ENCODE measurements around the gene SERPINI1.

The SERPINI1 gene

DNA sequence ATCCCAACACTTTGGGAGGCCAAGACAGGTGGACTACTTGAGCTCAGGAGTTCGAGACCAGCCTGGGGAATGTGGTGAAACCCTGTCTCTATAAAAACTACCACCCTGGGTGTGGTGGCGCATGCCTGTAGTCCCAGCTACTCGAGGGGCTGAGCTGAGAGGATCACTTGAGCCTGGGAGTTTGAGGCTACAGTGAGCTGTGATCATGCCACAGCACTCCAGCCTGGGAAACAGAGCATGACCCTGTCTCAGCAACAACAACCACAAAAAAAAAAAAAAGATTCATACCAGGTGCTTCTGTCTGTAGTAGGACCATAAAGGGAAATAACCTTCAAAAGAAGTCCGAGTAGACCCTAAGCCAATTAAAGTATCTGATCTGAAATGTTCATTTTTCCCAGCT, 94.5 kb downstream of the SERPINI1 start:
- no peak overlapping the region for H3K4me3 ChIP-seq (ENCODE audit: low read depth, low read length)
- TF ChIP-seq, protein P1, sequence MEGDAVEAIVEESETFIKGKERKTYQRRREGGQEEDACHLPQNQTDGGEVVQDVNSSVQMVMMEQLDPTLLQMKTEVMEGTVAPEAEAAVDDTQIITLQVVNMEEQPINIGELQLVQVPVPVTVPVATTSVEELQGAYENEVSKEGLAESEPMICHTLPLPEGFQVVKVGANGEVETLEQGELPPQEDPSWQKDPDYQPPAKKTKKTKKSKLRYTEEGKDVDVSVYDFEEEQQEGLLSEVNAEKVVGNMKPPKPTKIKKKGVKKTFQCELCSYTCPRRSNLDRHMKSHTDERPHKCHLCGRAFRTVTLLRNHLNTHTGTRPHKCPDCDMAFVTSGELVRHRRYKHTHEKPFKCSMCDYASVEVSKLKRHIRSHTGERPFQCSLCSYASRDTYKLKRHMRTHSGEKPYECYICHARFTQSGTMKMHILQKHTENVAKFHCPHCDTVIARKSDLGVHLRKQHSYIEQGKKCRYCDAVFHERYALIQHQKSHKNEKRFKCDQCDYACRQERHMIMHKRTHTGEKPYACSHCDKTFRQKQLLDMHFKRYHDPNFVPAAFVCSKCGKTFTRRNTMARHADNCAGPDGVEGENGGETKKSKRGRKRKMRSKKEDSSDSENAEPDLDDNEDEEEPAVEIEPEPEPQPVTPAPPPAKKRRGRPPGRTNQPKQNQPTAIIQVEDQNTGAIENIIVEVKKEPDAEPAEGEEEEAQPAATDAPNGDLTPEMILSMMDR (IDR thresholded peaks at IDR 0.05; ENCODE audit: low read depth, low read length) = no peak

DNA sequence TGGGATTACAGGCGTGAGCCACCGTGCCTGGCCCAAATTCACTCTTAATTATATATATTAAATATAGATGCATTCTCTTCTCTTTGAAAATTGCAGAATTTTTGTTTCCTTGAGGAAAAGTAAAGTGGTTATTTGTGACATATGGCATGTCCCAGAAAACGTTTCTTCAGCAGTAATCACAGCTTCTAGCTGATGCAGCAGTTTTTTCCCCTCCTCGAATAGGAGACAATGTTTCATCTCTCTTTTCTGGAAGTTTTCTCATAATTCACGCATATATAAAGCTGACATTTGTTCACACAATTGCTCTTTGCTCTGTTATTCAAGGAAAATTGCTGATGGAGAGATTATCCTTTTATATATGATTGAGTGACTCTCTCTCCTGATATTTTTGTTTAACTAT, 99.8 kb downstream of the SERPINI1 start:
- H3K4me3 ChIP-seq (ENCODE audit: low read depth, low read length) = no peak overlapping the region
- TF ChIP-seq, protein P1 (IDR thresholded peaks at IDR 0.05; ENCODE audit: low read depth, low read length) = no peak

DNA sequence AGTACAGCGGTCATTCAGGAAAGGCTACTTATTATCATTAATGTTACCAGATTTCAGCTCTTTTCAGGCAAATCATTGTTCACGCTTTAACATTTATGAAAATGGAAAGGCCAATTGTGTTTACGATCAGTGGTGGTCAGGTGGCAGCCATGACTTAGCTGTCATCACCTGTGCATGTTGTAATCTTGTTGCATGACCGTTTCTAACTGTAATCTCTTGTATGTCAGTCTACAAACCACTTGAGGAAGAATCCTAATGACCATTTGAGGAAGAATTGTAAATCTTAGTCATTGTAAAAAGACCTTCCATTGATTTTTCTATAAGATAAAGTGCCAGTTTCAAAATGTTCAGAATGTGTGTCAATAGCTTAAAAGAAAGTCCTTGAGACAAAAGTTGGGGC, 100.4 kb downstream of the SERPINI1 start:
- TF ChIP-seq, protein P1 (IDR thresholded peaks at IDR 0.05; ENCODE audit: low read depth, low read length) = no peak

DNA sequence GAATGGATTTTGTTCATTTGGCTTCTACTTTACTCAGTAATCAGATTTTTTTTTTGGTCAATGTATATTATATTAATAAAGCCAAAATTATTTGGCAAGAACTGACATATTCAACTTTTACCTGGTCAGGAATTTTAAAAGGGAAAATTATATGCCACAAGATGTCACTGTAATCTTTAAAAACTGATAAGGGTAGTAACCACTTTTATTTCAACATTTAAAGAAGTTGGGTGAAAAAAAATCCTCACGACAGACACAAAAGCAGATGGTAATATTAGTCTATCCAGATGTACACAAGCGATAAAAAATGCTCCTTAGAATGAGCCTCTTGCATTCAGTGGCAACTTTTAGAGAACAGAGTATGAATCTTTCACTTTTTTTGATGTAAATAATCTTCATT, 101.9 kb downstream of the SERPINI1 start:
- TF ChIP-seq, protein P1 (IDR thresholded peaks at IDR 0.05; ENCODE audit: low read depth, low read length) = no peak
- H3K4me3 ChIP-seq (ENCODE audit: low read depth, low read length) = no peak overlapping the region

More for the DNA sequence above, 100.4 kb downstream of the SERPINI1 start:
- H3K4me3 ChIP-seq (ENCODE audit: low read depth, low read length) = no peak overlapping the region

DNA sequence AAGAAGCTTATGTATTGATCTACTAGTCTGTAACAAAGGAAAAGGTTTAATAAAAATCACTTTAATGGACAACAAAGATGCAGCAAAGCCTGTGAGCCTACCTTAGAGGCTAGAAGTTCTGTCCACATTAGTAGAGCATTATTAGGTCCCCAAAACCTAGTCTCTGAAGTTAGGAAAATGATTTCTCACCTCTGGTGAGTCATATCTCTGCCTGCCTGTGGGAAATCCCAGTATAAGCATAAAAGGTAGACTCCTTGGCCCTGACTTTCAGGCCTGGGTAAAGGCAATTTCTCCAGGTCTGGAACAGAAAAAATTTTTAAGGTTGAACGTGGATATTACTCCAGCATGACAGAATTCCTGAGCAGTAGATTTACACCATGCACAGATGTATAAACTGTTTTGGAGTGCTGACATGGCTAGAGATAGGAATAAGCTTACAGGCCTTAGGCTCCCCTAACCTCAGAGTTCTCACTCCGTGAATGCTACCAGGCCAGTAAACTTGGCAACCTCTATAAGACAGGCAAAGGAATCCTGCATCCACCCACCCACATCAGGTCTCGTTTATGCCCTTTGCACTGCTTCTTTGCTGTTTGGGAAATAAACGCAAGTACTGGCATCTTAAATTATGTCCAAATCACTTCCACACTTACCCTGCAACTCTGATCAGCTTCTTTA, 104.1 kb downstream of the SERPINI1 start:
- no peak overlapping the region for H3K4me3 ChIP-seq (ENCODE audit: low read depth, low read length)
- TF ChIP-seq, protein P1 (IDR thresholded peaks at IDR 0.05; ENCODE audit: low read depth, low read length) = no peak

DNA sequence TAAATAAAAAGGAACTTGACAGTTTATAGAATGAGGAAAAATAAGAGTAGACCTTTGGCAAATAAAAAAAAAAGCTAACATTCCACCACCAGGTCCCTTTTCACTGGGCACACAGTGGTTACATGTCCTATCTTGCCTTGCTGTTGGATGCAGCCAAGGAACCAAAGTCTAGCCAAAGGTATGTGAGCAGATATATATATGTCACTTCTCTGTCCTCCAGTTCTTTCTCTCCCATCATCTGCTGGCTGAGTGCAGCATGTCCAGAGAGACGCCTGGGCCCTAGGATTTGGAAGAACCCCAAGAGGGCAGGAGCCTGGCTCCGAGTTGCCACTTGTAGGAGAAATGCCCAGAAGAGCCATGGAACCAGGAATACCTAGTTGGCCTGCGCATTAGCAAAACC, 104.7 kb downstream of the SERPINI1 start:
- no peak overlapping the region for H3K4me3 ChIP-seq (ENCODE audit: low read depth, low read length)
- TF ChIP-seq, protein P1 (IDR thresholded peaks at IDR 0.05; ENCODE audit: low read depth, low read length) = no peak

DNA sequence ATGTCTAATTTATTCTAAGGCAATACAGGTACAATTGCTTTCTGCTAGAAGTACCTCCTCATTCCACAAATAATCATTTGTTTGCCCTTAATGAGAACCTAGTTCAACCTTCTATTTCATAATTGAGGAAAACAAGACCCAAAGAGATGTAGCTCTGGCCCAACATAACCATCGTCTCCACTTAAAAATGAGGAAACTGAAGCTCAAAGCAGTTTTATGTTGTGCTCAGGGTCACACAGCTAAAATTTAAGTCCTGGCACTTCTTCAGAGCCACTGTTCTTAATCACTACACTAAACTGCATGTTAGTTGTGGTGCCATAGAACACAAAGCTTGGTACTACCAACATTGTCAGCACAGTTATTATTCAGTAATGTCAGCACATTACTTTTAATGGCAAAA, 108.0 kb downstream of the SERPINI1 start:
- TF ChIP-seq, protein P1 (IDR thresholded peaks at IDR 0.05; ENCODE audit: low read depth, low read length) = no peak
- H3K4me3 ChIP-seq (ENCODE audit: low read depth, low read length) = no peak overlapping the region

All from WI38 (cell line).